Measurements from ENCODE around the gene MRGPRE. TPM values are rescaled to one million over a fixed set of nuclear protein-coding genes. Genes with fewer than 3 reads are reported as not detected.

The MRGPRE gene
- total and polyA plus RNA-seq, 12 donors = 0.21 to 2.5 (median 0.51) TPM; not detected in 3

- no peak for TF ChIP-seq CTCF (IDR thresholded peaks at IDR 0.05)
- ATAC-seq = peak in 1 of 8 donors; percentile 34
- intact Hi-C loops (cut with DNase I) = no loop called here
- no peaks in the 10 kb centered on the region for H3K9me3 ChIP-seq
- H3K36me3 ChIP-seq = no peaks in the 10 kb centered on the region
- no peaks in the 10 kb centered on the region for H3K4me1 ChIP-seq
- H3K4me3 ChIP-seq = no peak overlapping the region
- 88 to 93% methylated on average over 6 of the region's 6 CpGs for WGBS, 2 donors
- H3K27me3 ChIP-seq = peaks cover 0 to 5% (median 0%) of the 10 kb centered on the region in 7 donors
- no peak for DNase-seq
- no peak overlapping the region for H3K27ac ChIP-seq
Observed at GRCh38 chr11:3183523-3183922, 48.7 kb downstream of the MRGPRE start.

DNA sequence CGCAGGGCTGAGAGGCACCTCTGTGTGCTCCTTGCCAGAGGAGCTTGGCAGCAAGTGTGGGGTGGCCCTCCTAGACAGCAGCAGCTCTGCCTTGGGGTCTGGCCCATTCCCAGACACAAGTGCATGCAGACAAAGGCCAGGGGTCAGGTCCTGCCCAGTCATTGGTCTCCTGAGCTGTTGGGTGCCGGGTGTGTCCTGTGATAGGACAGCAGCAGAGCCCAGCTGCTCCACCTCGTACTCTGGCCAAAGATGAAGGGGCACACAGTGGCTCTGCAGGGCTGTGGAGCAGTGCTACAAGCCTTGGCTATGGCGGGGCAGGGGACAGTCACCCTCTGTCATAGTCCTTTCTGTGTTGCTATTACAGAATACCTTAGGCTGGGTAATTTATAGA, 49.8 kb downstream of the MRGPRE start:
- intact Hi-C loops (cut with DNase I) = no loop called here
- DNase-seq (no peak), ATAC-seq (peak in 2 of 8 donors; percentile 12 to 28)
- no peak overlapping the region for H3K4me3 ChIP-seq
- no peaks in the 10 kb centered on the region for H3K36me3 ChIP-seq
- WGBS, 2 donors = 95 to 97% methylated on average over 4 of the region's 4 CpGs
- no peak overlapping the region for H3K27ac ChIP-seq
- peaks cover 0 to 5% (median 0%) of the 10 kb centered on the region in 7 donors for H3K27me3 ChIP-seq
- peaks cover 0 to under 1% (median 0%) of the 10 kb centered on the region in 11 donors for H3K9me3 ChIP-seq
- H3K4me1 ChIP-seq = no peaks in the 10 kb centered on the region
- TF ChIP-seq CTCF (IDR thresholded peaks at IDR 0.05) = no peak

GRCh38 chr11:3181725-3182461, 50.3 kb downstream of the MRGPRE start:
- Histone ChIP-seq H3K4me3 (no peak overlapping the region), H3K4me1 (no peaks in the 10 kb centered on the region), H3K27me3 (peaks cover 0 to 4% (median 0%) of the 10 kb centered on the region in 7 donors), H3K36me3 (no peaks in the 10 kb centered on the region), H3K9me3 (peaks cover 0 to 6% (median 3%) of the 10 kb centered on the region in 11 donors), H3K27ac (no peak overlapping the region)
- DNase-seq (no peak), ATAC-seq (no peak)
- TF ChIP-seq CTCF (IDR thresholded peaks at IDR 0.05) = no peak
- 91 to 93% methylated on average over 12 of the region's 12 CpGs for WGBS, 2 donors
- intact Hi-C loops (cut with DNase I) = no loop called here

DNA sequence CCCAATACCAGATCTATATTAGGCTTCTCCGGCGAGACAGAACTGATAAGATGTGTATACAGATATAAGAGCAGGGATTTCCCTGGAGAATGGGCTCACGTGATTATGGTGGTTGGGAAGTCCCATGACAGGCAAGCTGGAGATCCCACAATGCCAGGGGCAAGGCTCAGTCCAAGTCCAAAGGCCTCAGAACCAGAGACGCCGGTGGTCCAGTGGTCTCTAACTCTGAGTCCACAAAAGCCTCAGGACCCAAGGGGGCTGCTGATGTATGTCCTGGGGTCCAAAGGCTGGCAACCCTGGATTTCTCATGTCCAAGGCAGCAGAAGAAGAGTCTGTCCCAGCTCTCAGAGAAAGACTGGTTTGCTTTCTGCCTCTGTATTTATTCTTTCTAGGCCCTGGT, 51.3 kb downstream of the MRGPRE start:
- Histone ChIP-seq H3K27me3 (peaks cover 0 to 4% (median 0%) of the 10 kb centered on the region in 7 donors), H3K9me3 (peaks cover 0 to 17% (median 13%) of the 10 kb centered on the region in 11 donors), H3K36me3 (no peaks in the 10 kb centered on the region), H3K4me3 (no peak overlapping the region), H3K4me1 (no peaks in the 10 kb centered on the region), H3K27ac (no peak overlapping the region)
- ATAC-seq (no peak), DNase-seq (no peak)
- TF ChIP-seq CTCF (IDR thresholded peaks at IDR 0.05) = no peak
- intact Hi-C loops (cut with DNase I) = no loop called here
- WGBS, 2 donors = 81% methylated on average over 5 of the region's 5 CpGs

Data from heart right ventricle (tissue), 16 donors.